T-helper 2 cell treated with Interferon-gamma antibody and Interleukin-4, amounts not matched to agents 5 μg/mL and 100 μg/mL, for 36 hours (primary cell): ENCODE results near the gene KRT25.

Source experiments
- DNase-seq: peaks from one replicate; pipeline ENCODE4 v3.0.0; 2021; ENCODE audit warnings: low spot score
- H3K27ac Mint-ChIP-seq: one replicate; pipeline ENCODE4 v1.8.0; 2021; ENCODE audit warnings: mild to moderate bottlenecking, mixed read lengths
- H3K27me3 Mint-ChIP-seq: one replicate; pipeline ENCODE4 v1.8.0; 2021; ENCODE audit warnings: low read depth, mixed read lengths
- H3K36me3 Mint-ChIP-seq: one replicate; pipeline ENCODE4 v1.8.0; 2021; ENCODE audit warnings: low read depth, mixed read lengths
- H3K4me1 Mint-ChIP-seq: one replicate; pipeline ENCODE4 v1.8.0; 2021; ENCODE audit warnings: low read depth, mixed read lengths
- H3K4me3 Mint-ChIP-seq: one replicate; pipeline ENCODE4 v1.8.0; 2022; ENCODE audit warnings: mild to moderate bottlenecking, moderate library complexity, mixed read lengths
- H3K9me3 Mint-ChIP-seq: one replicate; pipeline ENCODE4 v1.8.0; 2021; ENCODE audit warnings: mixed read lengths

Gene KRT25

GRCh38 chr17:40734018-40734417 lies 21.1 kb downstream of the KRT25 start:
- no peak for DNase-seq
- Mint-ChIP-seq H3K4me3 (no peak overlapping the region), H3K27ac (no peak overlapping the region), H3K9me3 (no peaks in the 10 kb centered on the region), H3K4me1 (no peaks in the 10 kb centered on the region), H3K36me3 (no peaks in the 10 kb centered on the region), H3K27me3 (peaks cover 32% of the 10 kb centered on the region)

DNA sequence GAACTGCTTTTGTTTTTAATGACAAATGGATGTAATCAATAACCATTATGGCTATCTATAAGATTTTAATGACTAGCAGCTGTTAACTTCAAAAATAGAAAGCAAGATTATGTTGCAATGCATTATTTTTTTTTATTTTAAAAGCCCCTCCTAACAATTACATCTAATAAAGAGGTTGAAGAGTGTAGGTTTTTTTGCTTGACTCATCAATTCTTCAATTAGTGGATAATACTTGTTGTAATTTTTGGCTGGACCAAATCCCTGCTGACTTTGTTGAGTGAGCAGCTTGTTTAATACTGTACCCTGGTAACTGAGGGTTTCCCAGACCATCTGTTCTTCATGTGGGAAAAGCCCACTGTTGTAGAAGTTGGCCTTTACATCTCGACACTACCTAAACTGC lies 24.2 kb downstream of the KRT25 start:
- no peaks in the 10 kb centered on the region for H3K36me3 Mint-ChIP-seq
- peaks cover 30% of the 10 kb centered on the region for H3K27me3 Mint-ChIP-seq
- no peak overlapping the region for H3K27ac Mint-ChIP-seq
- no peaks in the 10 kb centered on the region for H3K4me1 Mint-ChIP-seq
- no peaks in the 10 kb centered on the region for H3K9me3 Mint-ChIP-seq
- no peak overlapping the region for H3K4me3 Mint-ChIP-seq
- DNase-seq: no peak

GRCh38 chr17:40727447-40728231 lies 27.5 kb downstream of the KRT25 start:
- DNase-seq: no peak
- Mint-ChIP-seq H3K4me1 (no peaks in the 10 kb centered on the region), H3K9me3 (no peaks in the 10 kb centered on the region), H3K36me3 (no peaks in the 10 kb centered on the region), H3K4me3 (no peak overlapping the region), H3K27me3 (peaks cover 32% of the 10 kb centered on the region), H3K27ac (no peak overlapping the region)

- no peaks in the 10 kb centered on the region for H3K4me1 Mint-ChIP-seq
- H3K4me3 Mint-ChIP-seq: no peak overlapping the region
Observed at GRCh38 chr17:40726919-40727318, 28.2 kb downstream of the KRT25 start.

GRCh38 chr17:40724656-40725055 lies 30.5 kb downstream of the KRT25 start:
- H3K4me1 Mint-ChIP-seq: no peaks in the 10 kb centered on the region
- no peak overlapping the region for H3K27ac Mint-ChIP-seq
- no peak overlapping the region for H3K4me3 Mint-ChIP-seq
- peaks cover 32% of the 10 kb centered on the region for H3K27me3 Mint-ChIP-seq
- no peak for DNase-seq
- no peaks in the 10 kb centered on the region for H3K36me3 Mint-ChIP-seq
- H3K9me3 Mint-ChIP-seq: no peaks in the 10 kb centered on the region

More at GRCh38 chr17:40726919-40727318, 28.2 kb downstream of the KRT25 start:
- no peaks in the 10 kb centered on the region for H3K36me3 Mint-ChIP-seq
- DNase-seq: no peak
- H3K27ac Mint-ChIP-seq: no peak overlapping the region
- H3K27me3 Mint-ChIP-seq: peaks cover 32% of the 10 kb centered on the region
- H3K9me3 Mint-ChIP-seq: no peaks in the 10 kb centered on the region

GRCh38 chr17:40722241-40722640 lies 32.9 kb downstream of the KRT25 start:
- H3K4me3 Mint-ChIP-seq: no peak overlapping the region
- H3K36me3 Mint-ChIP-seq: no peaks in the 10 kb centered on the region
- H3K27ac Mint-ChIP-seq: no peak overlapping the region
- DNase-seq: no peak
- peaks cover 33% of the 10 kb centered on the region for H3K27me3 Mint-ChIP-seq
- no peaks in the 10 kb centered on the region for H3K9me3 Mint-ChIP-seq
- no peaks in the 10 kb centered on the region for H3K4me1 Mint-ChIP-seq

- no peak for DNase-seq
- Mint-ChIP-seq H3K36me3 (no peaks in the 10 kb centered on the region), H3K4me3 (no peak overlapping the region), H3K9me3 (no peaks in the 10 kb centered on the region), H3K27ac (no peak overlapping the region), H3K4me1 (no peaks in the 10 kb centered on the region), H3K27me3 (peaks cover 29% of the 10 kb centered on the region)
Observed at GRCh38 chr17:40720899-40721298, 34.2 kb downstream of the KRT25 start.

GRCh38 chr17:40718930-40719329 lies 36.2 kb downstream of the KRT25 start:
- DNase-seq: no peak
- no peak overlapping the region for H3K4me3 Mint-ChIP-seq
- no peaks in the 10 kb centered on the region for H3K4me1 Mint-ChIP-seq
- H3K27me3 Mint-ChIP-seq: peaks cover 29% of the 10 kb centered on the region
- H3K9me3 Mint-ChIP-seq: no peaks in the 10 kb centered on the region
- H3K36me3 Mint-ChIP-seq: no peaks in the 10 kb centered on the region
- no peak overlapping the region for H3K27ac Mint-ChIP-seq

DNA sequence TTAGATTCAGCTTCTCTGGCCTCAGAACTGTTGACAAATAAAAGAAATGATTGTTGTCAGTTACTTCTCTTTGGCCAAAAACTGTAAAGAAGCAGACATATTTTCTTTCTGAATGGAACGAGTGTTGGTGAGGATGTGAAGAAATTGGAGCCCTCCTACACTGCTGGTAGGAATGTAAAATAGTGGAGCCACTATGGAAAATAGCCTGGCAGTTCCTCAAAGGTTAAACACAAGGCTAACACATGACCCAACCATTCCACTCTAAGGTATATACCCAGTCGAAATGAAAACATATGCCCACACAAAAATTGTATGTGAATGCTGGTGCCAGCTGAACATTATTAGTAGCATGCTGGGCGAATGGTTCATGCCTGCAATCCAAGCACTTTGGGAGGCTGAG lies 37.4 kb downstream of the KRT25 start:
- Mint-ChIP-seq H3K36me3 (no peaks in the 10 kb centered on the region), H3K27ac (no peak overlapping the region), H3K9me3 (no peaks in the 10 kb centered on the region), H3K4me3 (no peak overlapping the region), H3K4me1 (no peaks in the 10 kb centered on the region), H3K27me3 (peaks cover 21% of the 10 kb centered on the region)
- DNase-seq: no peak

DNA sequence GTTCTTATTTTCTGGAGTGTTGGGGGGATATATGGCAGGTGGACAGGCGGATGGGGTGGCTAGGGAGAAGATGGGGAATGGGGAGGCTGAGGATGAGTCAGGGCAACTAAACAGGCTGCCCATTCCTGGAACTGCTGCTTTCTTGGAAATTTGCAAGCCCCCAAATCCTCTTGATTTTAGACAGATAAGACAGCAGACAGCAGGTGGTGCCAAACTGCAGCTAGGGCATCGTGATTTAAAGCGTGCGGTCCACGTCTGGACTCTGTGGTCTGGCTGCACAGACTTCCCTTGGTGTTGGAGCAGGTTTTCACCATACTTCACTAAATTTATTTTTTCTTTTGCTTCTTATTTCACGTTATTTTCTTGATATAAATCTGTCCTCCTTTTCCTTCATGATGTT lies 40.7 kb downstream of the KRT25 start:
- Mint-ChIP-seq H3K4me1 (no peaks in the 10 kb centered on the region), H3K36me3 (no peaks in the 10 kb centered on the region), H3K9me3 (no peaks in the 10 kb centered on the region), H3K27me3 (peaks cover 8% of the 10 kb centered on the region), H3K27ac (no peak overlapping the region), H3K4me3 (no peak overlapping the region)
- DNase-seq: no peak

DNA sequence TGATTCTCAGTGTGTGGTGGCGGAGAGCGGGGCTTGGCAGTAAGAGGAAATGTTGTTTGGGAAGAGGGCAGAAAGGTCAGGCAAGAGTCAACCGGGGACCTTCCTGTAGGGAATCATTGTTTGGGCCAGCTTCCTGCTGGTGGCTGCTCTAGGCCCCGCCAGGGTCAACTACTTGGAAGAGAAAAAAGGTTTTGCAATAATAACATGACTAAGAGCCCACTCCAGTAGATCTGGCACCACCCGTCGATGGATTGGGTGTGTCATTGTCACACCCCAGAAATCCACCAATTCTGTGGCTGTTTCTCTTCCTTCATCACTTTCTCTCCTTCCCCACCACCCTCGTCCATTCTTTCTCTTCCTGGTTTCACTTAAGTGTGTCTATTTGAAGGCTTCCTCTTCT lies 47.4 kb downstream of the KRT25 start:
- Mint-ChIP-seq H3K4me1 (no peaks in the 10 kb centered on the region), H3K27ac (no peak overlapping the region), H3K27me3 (peaks cover 24% of the 10 kb centered on the region), H3K9me3 (no peaks in the 10 kb centered on the region), H3K4me3 (no peak overlapping the region), H3K36me3 (no peaks in the 10 kb centered on the region)
- no peak for DNase-seq

DNA sequence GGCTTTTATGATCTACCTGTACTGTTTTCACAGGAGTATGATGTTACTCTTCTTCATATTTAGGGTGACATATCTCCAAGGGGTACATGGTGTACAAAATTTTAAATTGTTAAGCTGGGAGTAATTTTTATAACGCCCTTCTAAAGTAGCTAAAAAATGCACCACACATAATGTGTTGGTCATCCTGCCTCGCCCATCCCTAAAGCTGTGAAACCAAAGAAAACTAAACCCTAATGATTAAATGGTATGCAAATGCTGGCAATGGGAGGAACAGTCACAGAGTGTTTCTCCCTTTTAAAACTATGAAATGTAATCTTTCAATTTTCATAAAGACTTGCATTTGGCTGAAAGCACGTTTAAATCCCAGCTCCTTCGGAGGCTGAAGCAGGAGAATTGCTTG lies 49.5 kb downstream of the KRT25 start:
- Mint-ChIP-seq H3K36me3 (no peaks in the 10 kb centered on the region), H3K4me3 (no peak overlapping the region), H3K9me3 (no peaks in the 10 kb centered on the region), H3K27me3 (peaks cover 32% of the 10 kb centered on the region), H3K4me1 (no peaks in the 10 kb centered on the region), H3K27ac (no peak overlapping the region)
- no peak for DNase-seq

GRCh38 chr17:40703652-40704051 lies 51.5 kb downstream of the KRT25 start, which contains the start of gene KRT24:
TSS of gene KRT24 (minus strand) at chr17:40703752. CDS start at chr17:40703693, 59 bp downstream.
- DNase-seq: no peak
- peaks cover 38% of the 10 kb centered on the region for H3K27me3 Mint-ChIP-seq
- no peak within 1 kb of the TSS for H3K27ac Mint-ChIP-seq
- H3K4me1 Mint-ChIP-seq: no peaks in the 10 kb centered on the region
- H3K9me3 Mint-ChIP-seq: no peaks in the 10 kb centered on the region
- H3K36me3 Mint-ChIP-seq: no peaks in the 10 kb centered on the region
- no peak within 1 kb of the TSS for H3K4me3 Mint-ChIP-seq

GRCh38 chr17:40702271-40702670 lies 52.9 kb downstream of the KRT25 start:
- H3K27me3 Mint-ChIP-seq: peaks cover 43% of the 10 kb centered on the region

GRCh38 chr17:40699853-40700252 lies 55.3 kb downstream of the KRT25 start:
- Mint-ChIP-seq H3K36me3 (no peaks in the 10 kb centered on the region), H3K9me3 (no peaks in the 10 kb centered on the region), H3K27ac (no peak overlapping the region), H3K4me1 (no peaks in the 10 kb centered on the region), H3K27me3 (peaks cover 43% of the 10 kb centered on the region), H3K4me3 (no peak overlapping the region)
- no peak for DNase-seq

More at GRCh38 chr17:40702271-40702670, 52.9 kb downstream of the KRT25 start:
- DNase-seq: no peak
- H3K27ac Mint-ChIP-seq: no peak overlapping the region
- H3K36me3 Mint-ChIP-seq: no peaks in the 10 kb centered on the region
- H3K4me1 Mint-ChIP-seq: no peaks in the 10 kb centered on the region
- no peak overlapping the region for H3K4me3 Mint-ChIP-seq
- no peaks in the 10 kb centered on the region for H3K9me3 Mint-ChIP-seq
